ENCODE data around the gene METRNL. TPM values are rescaled to one million over a fixed set of nuclear protein-coding genes. Genes with fewer than 3 reads are reported as not detected.
"Not testable (repeated sequence)": the region's sequence is repeated elsewhere in the genome, so short reads cannot be mapped to it uniquely, and the experiment has no call there.

Gene METRNL
- total RNA-seq, 2 donors from 2014 or later: 141 to 180 TPM

- DNase-seq (ENCODE audit: low spot score) (no peak), ATAC-seq (ENCODE audit: insufficient number of reproducible peaks, low FRiP score, low read depth) (no peak)
- TF ChIP-seq, protein P1, sequence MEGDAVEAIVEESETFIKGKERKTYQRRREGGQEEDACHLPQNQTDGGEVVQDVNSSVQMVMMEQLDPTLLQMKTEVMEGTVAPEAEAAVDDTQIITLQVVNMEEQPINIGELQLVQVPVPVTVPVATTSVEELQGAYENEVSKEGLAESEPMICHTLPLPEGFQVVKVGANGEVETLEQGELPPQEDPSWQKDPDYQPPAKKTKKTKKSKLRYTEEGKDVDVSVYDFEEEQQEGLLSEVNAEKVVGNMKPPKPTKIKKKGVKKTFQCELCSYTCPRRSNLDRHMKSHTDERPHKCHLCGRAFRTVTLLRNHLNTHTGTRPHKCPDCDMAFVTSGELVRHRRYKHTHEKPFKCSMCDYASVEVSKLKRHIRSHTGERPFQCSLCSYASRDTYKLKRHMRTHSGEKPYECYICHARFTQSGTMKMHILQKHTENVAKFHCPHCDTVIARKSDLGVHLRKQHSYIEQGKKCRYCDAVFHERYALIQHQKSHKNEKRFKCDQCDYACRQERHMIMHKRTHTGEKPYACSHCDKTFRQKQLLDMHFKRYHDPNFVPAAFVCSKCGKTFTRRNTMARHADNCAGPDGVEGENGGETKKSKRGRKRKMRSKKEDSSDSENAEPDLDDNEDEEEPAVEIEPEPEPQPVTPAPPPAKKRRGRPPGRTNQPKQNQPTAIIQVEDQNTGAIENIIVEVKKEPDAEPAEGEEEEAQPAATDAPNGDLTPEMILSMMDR (IDR thresholded peaks at IDR 0.05): no peak
- H3K4me3 ChIP-seq: no peak overlapping the region
- H3K36me3 ChIP-seq: no peaks in the 10 kb centered on the region
- H3K27ac ChIP-seq: peak overlapping the region; percentile 56 to 59
- no peaks in the 10 kb centered on the region for H3K9me3 ChIP-seq
- no peaks in the 10 kb centered on the region for H3K27me3 ChIP-seq (replicated peaks; ENCODE audit: insufficient read depth)
- H3K4me1 ChIP-seq (ENCODE audit: control insufficient read depth in 1 of 2, low read depth in 2 of 2): peaks cover 12 to 45% of the 10 kb centered on the region in 2 donors
These were observed 25.5 kb upstream of the METRNL start for GRCh38 chr17:83053739-83054451.

- Histone ChIP-seq H3K4me1 (ENCODE audit: control insufficient read depth in 1 of 2, low read depth in 2 of 2) (peaks cover 12 to 45% of the 10 kb centered on the region in 2 donors), H3K27me3 (replicated peaks; ENCODE audit: insufficient read depth) (no peaks in the 10 kb centered on the region), H3K4me3 (no peak overlapping the region), H3K36me3 (no peaks in the 10 kb centered on the region), H3K9me3 (no peaks in the 10 kb centered on the region), H3K27ac (peak overlapping the region in 1 of 2 donors; percentile 56)
- TF ChIP-seq, protein P1 (IDR thresholded peaks at IDR 0.05): no peak
- DNase-seq (ENCODE audit: low spot score) (no peak), ATAC-seq (ENCODE audit: insufficient number of reproducible peaks, low FRiP score, low read depth) (no peak)
These were observed 24.8 kb upstream of the METRNL start for GRCh38 chr17:83054518-83055125.

GRCh38 chr17:83055176-83055575 lies 24.2 kb upstream of the METRNL start:
- ATAC-seq (ENCODE audit: insufficient number of reproducible peaks, low FRiP score, low read depth); H3K4me3 ChIP-seq; H3K27me3 ChIP-seq (replicated peaks; ENCODE audit: insufficient read depth); H3K36me3 ChIP-seq; H3K9me3 ChIP-seq; DNase-seq (ENCODE audit: low spot score): not testable (repeated sequence)
- peak overlapping the region in 1 of 2 donors; percentile 85 for H3K27ac ChIP-seq
- peaks cover 12 to 45% of the 10 kb centered on the region in 2 donors for H3K4me1 ChIP-seq (ENCODE audit: control insufficient read depth in 1 of 2, low read depth in 2 of 2)

GRCh38 chr17:83055911-83056582 lies 23.4 kb upstream of the METRNL start:
- no peaks in the 10 kb centered on the region for H3K27me3 ChIP-seq (replicated peaks; ENCODE audit: insufficient read depth)
- H3K36me3 ChIP-seq: no peaks in the 10 kb centered on the region
- H3K4me3 ChIP-seq: peak overlapping the region; percentile 64
- peaks cover 12 to 45% of the 10 kb centered on the region in 2 donors for H3K4me1 ChIP-seq (ENCODE audit: control insufficient read depth in 1 of 2, low read depth in 2 of 2)
- TF ChIP-seq, protein P1 (IDR thresholded peaks at IDR 0.05): no peak
- DNase-seq (ENCODE audit: low spot score) (no peak), ATAC-seq (ENCODE audit: insufficient number of reproducible peaks, low FRiP score, low read depth) (peak; percentile 67)
- peak overlapping the region; percentile 85 to 86 for H3K27ac ChIP-seq
- H3K9me3 ChIP-seq: no peaks in the 10 kb centered on the region

- DNase-seq (ENCODE audit: low spot score) (no peak), ATAC-seq (ENCODE audit: insufficient number of reproducible peaks, low FRiP score, low read depth) (no peak)
- Histone ChIP-seq H3K36me3 (no peaks in the 10 kb centered on the region), H3K4me3 (peak overlapping the region; percentile 64), H3K27ac (peak overlapping the region; percentile 85 to 86), H3K4me1 (ENCODE audit: control insufficient read depth in 1 of 2, low read depth in 2 of 2) (peaks cover 12 to 45% of the 10 kb centered on the region in 2 donors), H3K27me3 (replicated peaks; ENCODE audit: insufficient read depth) (no peaks in the 10 kb centered on the region), H3K9me3 (no peaks in the 10 kb centered on the region)
- TF ChIP-seq, protein P1 (IDR thresholded peaks at IDR 0.05): no peak
These were observed 22.6 kb upstream of the METRNL start for GRCh38 chr17:83056583-83057396.

Measured in thoracic aorta (tissue), 2 donors.